HG03354 (cell line): ENCODE measurements around the gene HNRNPAB.
A peak's percentile ranks its signal among the peaks of the same experiment; 100 is the strongest.

Experiments used
- ATAC-seq: cut with Tn5 transposase; IDR thresholded peaks from one replicate; pipeline ENCODE4 v1.9.1; 2021; ENCODE audit warnings: mild to moderate bottlenecking; ENCODE audit not compliant: unreplicated experiment, poor library complexity, severe bottlenecking

The HNRNPAB gene

DNA sequence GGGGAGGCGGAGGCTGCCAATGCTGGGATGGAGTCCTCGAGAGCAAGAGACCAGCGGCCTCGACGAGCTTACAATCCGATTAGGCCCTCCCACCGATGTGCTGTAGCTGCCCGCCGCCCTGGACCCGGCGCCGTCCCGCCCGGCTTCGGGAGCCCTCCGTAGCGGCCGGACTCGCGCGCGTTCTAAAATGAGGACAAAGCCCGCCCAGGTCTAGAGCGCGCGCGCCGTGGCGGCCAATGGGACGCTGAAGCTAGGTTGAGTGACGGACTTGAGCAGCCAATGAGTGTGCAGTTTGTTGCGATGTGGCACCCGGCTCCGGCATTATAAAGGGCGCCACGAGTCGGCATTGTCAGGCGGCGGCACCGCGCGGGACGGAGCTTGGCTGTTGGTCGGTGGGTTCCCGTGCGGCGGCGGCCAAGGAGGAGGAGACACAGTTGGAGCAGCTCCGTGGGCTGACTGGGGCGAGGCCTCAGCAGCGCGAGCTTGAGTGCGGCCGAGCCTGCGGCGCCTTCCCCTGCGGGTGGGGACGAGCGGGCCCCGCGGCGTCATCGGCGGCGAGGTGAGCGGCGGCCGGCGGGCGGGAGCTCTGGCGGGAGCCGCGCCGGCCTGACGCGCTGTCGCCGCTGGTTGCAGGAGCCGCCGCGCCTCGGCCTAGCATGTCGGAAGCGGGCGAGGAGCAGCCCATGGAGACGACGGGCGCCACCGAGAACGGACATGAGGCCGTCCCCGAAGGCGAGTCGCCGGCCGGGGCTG lies at the start of gene HNRNPAB:
HNRNPAB (plus strand) TSS at position 352 of the 753 bp plus-strand sequence; CDS start at position 657, 305 bp downstream.
- ATAC-seq, result peak; percentile 83

DNA sequence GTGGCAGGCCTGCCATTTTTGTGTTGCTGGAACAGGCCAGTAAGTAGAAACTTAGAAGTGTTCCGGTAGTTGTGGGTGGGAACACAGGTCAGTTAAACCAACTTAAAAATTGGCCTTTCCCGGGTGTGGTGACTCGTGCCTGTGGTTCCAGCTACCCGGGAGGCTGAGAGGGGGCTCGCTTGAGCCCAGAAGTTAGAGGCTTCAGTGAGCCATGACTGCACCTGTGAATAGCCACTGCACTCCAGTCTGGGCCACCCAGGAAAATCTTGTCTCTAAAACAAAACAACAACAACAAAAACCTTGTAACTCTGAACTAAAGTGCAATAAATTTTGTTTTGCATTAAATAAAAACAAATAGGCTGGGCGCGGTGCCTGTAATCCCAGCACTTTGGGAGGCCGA lies 49.3 kb upstream of the HNRNPAB start:
- no peak for ATAC-seq

DNA sequence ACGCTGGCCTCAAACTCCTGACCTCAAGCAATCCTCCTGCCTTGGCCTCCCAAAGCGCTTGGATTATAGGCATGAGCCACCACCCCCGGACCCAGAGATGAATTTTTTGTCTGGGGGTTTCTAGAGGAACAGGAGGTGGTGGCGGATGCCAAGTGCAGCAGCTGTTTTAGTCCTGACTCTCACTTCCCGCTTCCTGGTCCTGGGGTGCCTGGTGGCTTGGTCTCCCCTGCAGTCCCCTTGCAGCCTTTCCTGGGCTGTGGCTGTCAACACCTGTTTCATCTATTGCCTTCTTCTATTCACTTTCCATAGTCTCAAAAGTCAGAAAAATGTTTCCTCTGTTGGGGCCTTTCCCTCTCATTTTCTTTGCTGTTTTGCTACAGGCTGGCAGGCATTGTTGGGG lies 44.2 kb upstream of the HNRNPAB start:
- no peak for ATAC-seq

DNA sequence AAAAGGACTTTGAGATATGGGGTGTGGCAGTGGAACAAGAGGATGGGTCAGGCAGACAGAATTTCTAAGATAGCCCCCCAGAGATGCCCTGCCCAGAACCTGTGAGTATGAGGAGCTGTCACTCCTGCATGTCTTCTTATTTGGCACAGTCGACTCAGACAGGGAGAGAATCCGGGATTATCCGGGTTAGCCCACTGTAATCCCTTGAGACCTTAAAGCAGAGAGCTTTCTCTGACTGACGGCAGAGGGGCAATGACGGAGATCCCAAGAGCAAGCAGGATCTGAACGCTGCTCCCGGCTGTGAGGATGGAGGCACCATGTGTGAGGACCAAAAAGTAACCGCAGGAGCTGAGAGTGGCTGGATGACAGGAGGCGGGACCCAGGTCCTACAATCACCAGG lies 41.9 kb upstream of the HNRNPAB start:
- no peak for ATAC-seq

DNA sequence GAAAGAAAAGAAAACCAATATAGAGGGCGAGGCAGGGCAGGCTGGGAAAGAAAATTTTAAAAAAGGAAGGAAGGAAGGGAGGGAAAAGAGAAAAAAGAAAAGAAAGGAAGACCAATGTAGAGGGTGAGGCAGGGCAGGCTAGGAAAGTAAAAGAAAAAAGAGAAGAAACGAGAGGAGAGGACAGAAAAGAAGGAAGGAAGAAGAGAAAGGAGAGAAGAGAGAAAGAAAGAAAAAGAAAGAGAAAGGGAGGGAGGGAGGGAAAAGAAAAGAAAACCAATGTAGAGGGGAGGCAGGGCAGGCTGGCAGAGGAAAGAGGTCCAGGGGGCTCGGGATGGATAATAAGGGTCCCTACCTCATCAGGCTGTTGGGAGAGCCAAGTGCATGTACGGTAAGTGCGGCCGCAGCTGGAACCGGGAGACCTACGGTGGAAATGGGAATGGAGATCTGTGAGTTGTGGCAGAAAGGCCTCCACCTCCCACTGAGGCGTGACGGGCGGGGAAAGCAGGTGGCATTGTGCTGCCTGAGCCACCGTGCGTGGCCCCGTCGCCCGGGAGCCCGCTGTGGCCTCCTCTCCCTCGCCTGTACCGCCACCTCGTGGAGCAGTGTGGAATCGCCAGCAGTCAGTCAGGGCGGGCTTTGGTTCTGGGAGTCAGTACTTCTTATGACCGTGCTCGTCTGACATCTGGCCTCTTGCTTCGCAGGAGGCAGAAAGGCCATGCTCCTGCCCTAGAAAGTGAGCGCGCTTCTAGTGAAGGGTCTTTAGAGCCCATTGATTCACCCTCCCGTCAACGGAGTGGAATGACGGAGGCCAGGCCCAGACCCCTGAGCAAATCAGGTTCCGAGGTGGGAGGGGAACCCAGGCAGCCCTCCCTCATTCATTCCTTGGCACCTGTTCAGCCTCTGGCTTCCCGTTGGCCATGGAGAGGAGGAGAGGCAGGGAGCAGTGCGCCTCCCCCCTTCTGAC lies 40.3 kb upstream of the HNRNPAB start:
- peak; percentile 95 for ATAC-seq

DNA sequence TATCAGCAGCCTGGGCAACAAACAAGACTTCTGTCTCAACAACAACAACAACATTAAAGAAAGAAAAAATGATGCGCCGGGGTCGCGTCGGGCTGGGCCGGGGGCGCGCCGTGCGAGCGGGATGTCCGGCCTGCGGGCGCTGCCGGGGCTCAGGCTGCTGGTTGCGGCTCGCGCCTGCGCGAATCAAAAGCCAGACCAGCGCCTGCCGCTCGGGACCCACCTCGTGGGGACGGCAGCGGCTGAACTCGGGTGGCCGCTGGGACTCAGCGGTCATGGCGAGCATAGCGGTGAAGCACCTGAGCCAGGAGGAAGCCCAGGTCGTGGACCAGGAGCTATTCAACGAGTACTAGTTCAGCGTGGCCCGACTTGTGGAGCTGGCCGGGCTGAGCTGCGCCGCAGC lies 38.8 kb upstream of the HNRNPAB start:
- ATAC-seq, result no peak

DNA sequence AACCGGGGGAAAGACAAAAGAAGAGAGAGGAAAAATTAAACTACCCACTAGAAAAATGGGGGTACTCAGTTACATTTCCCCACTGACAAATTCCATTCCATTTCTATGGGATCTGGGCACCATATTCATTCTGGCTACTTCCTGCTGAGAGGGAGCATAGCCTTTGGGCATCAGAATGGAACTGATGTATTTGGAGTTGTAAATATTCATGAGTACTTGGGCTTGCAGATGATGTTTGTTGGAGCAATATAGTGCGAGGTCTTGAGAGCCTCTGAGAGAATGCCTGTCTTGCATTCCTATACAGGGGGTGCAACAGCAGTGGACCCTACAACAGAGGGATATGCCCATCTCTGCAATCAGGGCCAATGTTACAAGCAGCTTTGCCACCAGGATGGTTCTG lies 33.9 kb upstream of the HNRNPAB start:
- ATAC-seq, result no peak

DNA sequence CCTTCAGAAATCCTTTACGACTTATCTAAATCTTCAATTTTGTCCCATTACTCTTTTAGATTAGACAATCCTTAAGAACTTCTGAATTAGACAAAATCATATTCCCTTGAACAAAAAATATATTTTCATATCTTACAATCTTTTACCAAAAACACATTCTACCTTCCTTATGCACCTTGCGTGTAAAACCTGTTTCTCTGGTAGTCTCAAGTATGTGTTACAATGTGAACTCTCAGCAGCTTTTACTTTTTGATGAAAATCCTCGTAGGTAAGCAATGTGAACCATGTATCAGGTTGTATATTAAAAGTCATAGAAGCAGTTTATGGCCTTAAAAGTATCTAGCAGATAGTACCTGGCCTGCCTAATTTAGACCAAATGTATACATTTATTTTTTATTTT lies 29.9 kb upstream of the HNRNPAB start:
- no peak for ATAC-seq

DNA sequence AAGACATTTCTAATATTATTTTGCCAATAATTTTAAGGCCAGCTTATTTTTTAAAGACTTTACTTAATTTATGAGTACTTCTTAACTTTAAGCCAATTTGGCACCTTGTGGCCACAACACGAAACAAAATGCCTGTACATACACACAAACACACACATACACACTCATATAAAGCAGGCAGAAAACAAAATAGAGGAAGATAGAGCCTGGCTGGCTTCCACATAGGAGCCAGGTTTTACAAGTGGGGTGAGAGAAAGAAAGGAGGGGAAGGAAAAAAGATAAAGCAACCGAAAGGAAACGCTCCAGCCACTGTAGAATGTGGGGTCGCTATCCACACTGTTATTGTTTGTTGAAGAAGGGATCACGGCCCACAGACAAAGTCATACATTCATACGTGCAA lies 27.5 kb upstream of the HNRNPAB start:
- ATAC-seq, result no peak

DNA sequence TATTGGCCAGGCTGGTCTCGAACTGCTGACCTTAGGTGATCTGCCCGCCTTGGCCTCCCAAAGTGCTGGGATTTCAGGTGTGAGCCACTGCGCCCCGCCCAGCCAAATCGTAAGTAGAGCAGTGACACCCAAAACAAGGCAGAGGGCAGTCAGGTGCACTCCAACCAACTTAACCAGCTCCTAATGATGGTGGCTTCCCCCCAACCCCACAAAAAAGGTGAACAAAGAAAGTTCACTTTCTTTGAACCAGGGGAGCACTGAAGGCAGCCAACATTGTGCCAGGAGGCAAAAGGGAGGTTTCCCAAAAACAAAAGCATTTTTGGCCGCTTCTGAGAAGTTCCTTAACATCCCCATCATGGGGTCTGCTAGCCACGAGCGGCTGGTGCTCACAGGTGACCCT lies 26.8 kb upstream of the HNRNPAB start:
- no peak for ATAC-seq

DNA sequence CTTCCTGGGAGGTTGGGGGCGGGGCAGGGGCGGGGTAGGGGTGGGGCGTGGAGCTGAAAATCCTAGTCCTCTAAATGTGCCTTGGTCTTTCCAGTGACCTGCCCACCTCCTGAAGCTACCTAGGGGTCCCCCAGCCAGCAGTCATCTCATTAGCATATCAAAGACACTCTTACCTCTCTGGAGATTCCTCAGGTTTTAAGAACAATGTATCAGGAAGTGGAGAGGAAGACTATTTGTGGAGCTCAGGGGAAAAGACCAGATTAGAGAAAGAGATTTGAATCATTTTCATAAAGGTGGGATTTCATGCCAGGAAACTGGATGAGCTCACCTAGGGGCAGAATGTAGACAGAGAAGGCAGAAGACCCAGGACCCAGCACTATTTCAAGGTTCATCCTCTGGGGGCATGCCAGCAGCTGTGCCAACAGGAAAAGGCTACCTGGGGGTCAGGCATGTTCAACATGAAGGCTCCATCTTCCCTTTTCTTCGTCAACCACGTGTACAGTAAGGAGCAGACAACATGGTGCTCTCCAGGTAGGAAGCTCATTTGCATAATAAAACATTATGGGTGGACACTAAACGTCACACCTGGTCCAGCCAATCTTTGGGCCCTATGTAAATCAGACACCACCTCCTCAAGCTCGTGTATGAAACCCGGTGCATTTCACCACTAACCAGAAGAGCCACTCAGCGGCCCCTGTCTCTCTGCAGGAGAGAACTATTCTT lies 24.0 kb upstream of the HNRNPAB start:
- ATAC-seq, result no peak

DNA sequence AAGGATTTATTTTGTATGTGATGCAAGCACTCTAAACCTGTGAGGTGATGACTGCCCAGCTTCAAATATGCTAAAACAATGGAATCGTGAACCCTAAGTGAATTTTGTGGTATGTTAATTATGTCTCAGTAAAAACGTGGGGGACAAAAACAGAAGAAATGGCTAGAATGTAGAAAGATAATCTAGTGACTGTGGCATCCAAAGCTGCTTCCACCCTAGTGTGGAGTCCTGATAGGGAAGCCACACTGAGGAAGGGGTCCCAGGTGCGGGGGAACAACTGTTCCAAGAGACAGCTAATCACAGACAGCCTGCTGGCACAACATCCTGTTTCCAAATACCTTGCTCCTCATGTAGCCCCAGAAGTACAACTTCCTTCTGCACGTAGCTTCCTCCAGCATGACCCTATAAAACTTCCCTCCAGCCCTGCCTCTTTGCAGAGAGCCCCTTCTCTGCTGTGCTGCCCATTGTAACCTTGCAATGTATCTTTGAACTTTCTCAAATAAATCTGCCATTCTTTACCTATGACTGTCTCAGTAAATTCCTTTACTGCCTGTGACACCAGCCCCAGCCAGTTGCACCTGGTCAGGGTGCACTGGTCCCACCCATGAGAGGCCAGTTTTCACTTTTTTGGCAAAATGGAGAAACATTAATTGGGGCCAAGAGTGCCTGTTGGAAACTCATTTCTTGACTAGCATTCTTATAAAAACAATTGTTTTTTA lies 22.0 kb upstream of the HNRNPAB start:
- no peak for ATAC-seq

DNA sequence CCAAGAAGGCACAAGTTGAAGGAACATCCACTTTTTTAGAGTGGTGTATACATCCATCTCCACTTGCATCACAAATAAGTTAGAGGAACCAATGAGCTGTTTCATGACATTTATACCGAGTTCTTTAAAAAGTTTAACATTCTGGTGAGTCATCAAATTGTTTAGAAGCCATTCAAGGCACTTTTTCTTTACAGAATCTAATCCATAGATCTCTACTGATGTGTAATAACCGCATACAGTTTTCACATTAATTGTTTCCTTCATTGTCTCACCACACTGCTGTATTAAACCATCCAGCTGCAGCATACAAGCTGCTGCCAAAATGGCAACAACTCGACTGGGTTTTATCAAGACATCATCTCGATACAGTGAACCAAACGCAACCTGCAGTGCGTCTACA lies 17.9 kb upstream of the HNRNPAB start:
- ATAC-seq, result no peak

DNA sequence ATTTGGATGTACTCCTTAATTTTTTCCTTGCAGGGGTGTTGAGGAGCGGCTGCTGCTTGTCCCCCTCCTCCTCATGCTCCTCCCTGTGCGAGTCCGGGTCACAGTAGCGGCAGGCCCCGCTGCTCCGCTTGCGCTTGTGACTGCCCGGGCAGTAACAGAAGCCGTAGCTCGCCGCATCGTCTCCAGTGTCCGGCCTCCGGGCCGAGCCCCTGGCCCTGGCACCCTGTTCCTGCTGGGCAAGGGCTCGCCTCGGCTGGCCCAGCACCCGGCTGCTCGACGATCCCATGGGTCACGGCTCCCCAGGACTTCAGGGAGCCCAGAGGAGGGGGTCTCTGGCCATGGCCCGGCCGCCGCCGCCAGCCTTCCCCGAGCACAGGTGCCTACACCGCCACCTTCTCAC lies 17.3 kb upstream of the HNRNPAB start, which contains the start of gene GMCL2:
GMCL2 (minus strand) TSS at position 358 of the 400 bp plus-strand sequence; CDS start at position 286, 72 bp downstream.
- ATAC-seq, result no peak

DNA sequence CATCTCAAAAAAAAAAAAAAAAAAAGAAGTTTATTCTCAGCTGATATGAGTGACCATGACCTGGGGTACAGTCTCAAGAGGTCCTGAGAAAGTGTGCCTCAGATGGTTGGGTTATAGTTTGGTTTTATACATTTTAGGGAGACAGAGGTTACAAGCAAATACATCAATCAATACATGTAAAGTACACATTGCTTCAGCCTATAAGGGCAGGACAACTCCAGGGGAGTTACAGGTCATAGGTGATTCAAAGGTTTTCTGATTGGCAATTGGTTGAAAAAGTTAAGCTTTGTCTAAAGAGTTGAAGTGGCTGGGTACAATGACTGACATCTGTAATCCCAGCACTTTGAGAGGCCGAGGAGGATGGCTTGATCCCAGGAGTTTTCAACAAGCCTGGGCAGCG lies 14.9 kb upstream of the HNRNPAB start:
- ATAC-seq, result no peak

DNA sequence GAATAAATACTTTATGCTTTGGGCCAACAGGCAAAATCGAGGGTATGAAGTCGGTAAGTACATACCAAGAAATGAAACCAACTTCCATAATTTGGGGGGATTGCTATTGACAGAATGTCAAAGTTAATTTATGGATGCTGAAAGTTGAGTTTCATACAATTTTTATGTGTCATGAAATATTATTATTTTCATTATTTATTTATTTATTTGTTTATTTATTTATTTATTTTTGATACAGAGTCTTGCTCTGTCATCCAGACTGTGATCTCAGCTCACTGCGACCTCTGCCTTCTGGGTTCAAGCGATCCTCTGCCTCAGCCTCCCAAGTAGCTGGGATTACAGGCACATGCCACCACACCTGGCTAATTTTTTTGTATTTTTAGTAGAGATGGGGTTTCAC lies 12.7 kb upstream of the HNRNPAB start:
- no peak for ATAC-seq

DNA sequence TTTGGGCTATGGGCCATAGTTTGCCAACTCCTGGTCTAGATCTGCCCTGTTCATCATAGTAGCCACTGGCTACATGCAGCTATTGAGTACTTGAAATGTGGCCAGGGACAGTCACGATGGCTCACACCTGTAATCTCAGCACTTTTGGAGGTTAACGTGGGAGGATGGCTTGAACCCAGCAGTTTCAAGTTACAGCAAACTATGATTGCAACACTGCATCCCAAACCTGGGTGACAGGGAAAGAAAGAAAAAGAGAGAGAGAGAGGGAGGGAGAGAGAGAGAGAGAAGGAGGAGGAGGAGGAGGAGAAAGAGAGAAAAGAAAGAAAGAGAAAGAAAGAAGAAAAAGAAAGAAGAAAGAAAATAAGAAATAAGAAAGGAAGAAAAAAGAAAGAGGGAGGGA lies 12.1 kb upstream of the HNRNPAB start:
- no peak for ATAC-seq

DNA sequence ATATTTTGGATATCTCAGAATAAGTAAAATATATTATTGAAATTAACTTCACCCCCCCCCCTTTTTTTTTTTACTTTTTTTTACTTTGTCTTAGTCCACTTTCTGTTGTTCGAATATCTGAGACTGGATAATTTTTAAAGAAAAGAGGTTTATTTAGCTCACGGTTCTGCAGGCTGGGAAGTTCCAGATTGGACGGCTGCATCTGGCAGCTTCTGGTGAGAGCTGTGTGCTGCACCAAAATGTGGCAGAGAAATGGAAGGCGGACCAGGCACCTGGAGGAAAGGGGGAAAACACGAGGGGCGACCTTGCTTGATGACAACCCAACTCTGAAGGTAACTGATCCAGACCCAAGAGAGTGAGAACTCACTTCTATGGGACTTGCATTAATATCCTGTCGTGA lies 11.5 kb upstream of the HNRNPAB start:
- ATAC-seq, result no peak

DNA sequence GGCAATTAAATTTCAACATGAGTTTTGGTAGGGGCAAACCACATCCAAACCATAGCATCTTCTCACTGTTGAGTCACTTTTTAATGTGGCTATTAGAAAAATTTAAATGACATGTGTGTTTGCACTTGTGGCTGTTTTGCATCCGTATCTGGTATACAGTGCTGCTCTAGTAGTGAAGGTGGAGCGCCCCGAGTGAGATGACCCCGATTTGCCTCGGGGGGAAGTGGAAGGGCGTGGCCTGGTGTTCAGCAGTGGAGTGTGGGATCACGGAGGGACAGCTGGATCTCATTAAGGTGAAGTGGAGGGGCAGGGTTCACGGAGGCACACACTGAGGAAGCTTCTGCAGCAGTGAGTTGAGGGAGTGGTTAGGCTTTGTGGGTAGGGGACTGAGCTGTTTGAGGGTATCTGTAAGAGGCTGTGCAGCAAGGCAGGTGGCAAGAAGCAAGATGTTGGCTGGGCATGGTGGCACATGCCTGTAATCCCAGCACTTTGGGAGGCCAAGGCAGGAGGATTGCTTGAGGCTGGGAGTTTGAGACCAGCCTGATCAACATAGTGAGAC lies 11.0 kb upstream of the HNRNPAB start:
- no peak for ATAC-seq
